ENCODE results near the gene UBE2J2. TPM values are rescaled to one million over a fixed set of nuclear protein-coding genes. Genes with fewer than 3 reads are reported as not detected.

UBE2J2 gene
- polyA plus RNA-seq, 1 of the 3 experiments (the other 2 are of a cell fraction), result 47.5 TPM

DNA sequence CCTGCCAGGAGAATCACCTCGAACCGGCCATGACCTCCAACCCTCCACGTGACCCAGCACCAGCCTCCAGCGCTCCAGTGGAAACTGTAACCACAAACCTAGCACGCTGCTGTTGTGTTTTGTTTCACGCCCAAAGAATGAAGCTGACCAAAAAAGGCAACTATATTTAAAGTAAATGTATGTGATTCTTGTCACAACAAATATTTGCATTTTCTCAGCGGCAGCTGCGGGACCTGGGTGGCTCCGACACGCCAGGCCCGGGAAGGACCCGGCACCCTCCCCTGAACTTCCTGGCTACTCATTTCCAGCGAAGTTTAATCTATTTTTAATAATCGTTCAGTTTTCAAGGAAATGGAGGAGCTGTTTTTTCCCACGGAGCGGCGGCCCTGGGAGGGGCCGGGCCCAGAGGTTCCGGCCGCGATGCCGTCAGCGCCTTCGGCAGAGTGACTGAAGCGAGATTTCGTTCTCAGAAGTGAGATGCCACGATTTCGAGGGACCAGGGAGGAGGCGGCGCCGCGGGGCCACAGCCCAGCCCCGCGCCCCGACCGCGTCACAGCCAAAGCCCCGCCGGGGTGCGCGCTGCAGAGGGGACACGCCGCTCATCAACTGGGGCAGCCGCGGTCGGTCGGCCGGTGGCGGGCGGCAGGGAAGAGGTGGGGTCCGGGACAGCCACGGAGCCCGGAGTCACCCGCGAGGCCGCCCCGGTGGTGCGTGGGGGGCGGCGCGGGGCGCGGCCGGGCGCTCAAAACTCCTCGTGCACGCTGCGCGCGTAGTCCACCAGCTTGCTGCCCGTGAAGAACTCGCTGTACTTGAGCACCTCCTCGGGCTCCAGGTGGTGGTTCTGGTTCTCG lies 56.7 kb downstream of the UBE2J2 start:
- WGBS (ENCODE audit: low lambda C conversion rate), result 93% methylated on average over 32 of the region's 74 CpGs
- CTCF ChIA-PET, result no interaction called here
- Histone ChIP-seq H3K9me3 (no peaks in the 10 kb centered on the region), H3K4me2 (no peak overlapping the region), H3K9me2 (no peaks in the 10 kb centered on the region), H2AFZ (ENCODE audit: low read depth) (no peak overlapping the region), H3K36me3 (replicated peaks in 1 of 2; ENCODE audit: control insufficient read depth in 1 of 2, insufficient read depth in 2 of 2, low read length in 1 of 2) (peaks cover 0 to 44% of the 10 kb centered on the region in 2 experiments), H3K27ac (ENCODE audit: low read depth in 2 of 2, low read length in 1 of 2) (no peak overlapping the region), H4K20me1 (ENCODE audit: insufficient read depth) (no peaks in the 10 kb centered on the region), H3K79me2 (ENCODE audit: insufficient read depth) (no peaks in the 10 kb centered on the region), H3K9ac (no peak overlapping the region), H3K27me3 (ENCODE audit: insufficient read depth) (no peaks in the 10 kb centered on the region), H3K4me1 (ENCODE audit: control insufficient read depth in 1 of 2, insufficient read depth in 2 of 2, low read depth in 1 of 2, low read length in 1 of 2) (no peaks in the 10 kb centered on the region), H3F3A (replicated peaks; ENCODE audit: insufficient read depth) (no peaks in the 10 kb centered on the region), H3K4me3 (ENCODE audit: low read depth in 2 of 2, low read length in 1 of 2) (no peak overlapping the region)
- TF ChIP-seq EZH2phosphoT487 (IDR thresholded peaks at IDR 0.05; ENCODE audit: borderline replicate concordance, low read depth), result no peak
- no peak for TF ChIP-seq RAD21 (IDR thresholded peaks at IDR 0.05; ENCODE audit: low read length)
- TF ChIP-seq RXRA (IDR thresholded peaks at IDR 0.05; ENCODE audit: borderline replicate concordance, low read depth), result no peak
- TF ChIP-seq, protein P1, sequence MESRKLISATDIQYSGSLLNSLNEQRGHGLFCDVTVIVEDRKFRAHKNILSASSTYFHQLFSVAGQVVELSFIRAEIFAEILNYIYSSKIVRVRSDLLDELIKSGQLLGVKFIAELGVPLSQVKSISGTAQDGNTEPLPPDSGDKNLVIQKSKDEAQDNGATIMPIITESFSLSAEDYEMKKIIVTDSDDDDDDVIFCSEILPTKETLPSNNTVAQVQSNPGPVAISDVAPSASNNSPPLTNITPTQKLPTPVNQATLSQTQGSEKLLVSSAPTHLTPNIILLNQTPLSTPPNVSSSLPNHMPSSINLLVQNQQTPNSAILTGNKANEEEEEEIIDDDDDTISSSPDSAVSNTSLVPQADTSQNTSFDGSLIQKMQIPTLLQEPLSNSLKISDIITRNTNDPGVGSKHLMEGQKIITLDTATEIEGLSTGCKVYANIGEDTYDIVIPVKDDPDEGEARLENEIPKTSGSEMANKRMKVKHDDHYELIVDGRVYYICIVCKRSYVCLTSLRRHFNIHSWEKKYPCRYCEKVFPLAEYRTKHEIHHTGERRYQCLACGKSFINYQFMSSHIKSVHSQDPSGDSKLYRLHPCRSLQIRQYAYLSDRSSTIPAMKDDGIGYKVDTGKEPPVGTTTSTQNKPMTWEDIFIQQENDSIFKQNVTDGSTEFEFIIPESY (IDR thresholded peaks at IDR 0.05; ENCODE audit: borderline replicate concordance, low read depth), result no peak
- TF ChIP-seq FOXM1 (IDR thresholded peaks at IDR 0.05; ENCODE audit: low read depth), result no peak
- DNase-seq, result no peak
- POLR2A ChIA-PET, result interaction anchor here (0.6 kb wide), 1 partner anchor 35 kb away, joined by 3 read pairs; no protein-coding TSS in a partner anchor

DNA sequence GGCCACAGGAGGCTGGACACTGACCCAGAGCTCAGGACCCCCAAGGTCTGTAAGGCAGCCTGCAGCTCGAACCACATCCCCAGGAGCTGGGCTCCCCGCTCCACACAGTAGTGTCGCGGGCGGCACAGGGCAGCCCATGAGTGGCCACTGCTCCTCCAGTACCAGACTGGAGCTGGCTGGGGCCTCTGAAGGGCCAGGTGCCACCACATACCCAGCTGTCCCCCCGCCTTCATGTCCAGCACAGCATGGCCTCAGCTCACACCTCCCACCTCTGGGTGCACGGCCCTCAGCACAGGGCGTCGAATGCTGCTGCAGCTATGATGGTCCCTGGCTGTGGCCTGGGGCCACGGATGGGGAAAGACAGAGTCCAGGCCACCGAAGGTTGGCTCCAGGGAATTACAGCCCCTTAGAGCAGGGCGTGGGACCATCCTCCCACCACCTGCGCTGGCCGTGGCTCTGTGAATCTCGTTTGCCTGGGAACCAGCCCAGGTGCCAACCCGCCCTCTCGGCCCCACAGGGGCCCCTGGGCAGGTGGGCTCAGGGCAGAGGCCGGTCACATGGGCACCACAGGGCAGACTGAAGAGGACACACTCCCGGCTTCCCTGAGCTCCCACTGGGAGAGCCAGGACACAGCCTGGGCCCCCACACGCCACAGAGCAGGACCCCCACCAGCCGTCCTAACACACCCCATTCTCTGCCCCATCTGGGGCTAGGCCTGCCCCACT lies 57.6 kb downstream of the UBE2J2 start:
- no peak for DNase-seq
- POLR2A ChIA-PET, result interaction anchor here (0.6 kb wide), 2 partner anchors 36 to 159 kb away, joined by 3 read pairs; no protein-coding TSS in a partner anchor
- no peaks in the 10 kb centered on the region for H4K20me1 ChIP-seq (ENCODE audit: insufficient read depth)

More for the DNA sequence above, 57.6 kb downstream of the UBE2J2 start:
- Histone ChIP-seq H3K27ac (ENCODE audit: low read depth in 2 of 2, low read length in 1 of 2) (no peak overlapping the region), H2AFZ (ENCODE audit: low read depth) (no peak overlapping the region), H3K9ac (no peak overlapping the region), H3K27me3 (ENCODE audit: insufficient read depth) (no peaks in the 10 kb centered on the region), H3K79me2 (ENCODE audit: insufficient read depth) (no peaks in the 10 kb centered on the region), H3K9me3 (no peaks in the 10 kb centered on the region), H3K36me3 (replicated peaks in 1 of 2; ENCODE audit: control insufficient read depth in 1 of 2, insufficient read depth in 2 of 2, low read length in 1 of 2) (peaks cover 0 to 37% of the 10 kb centered on the region in 2 experiments), H3K4me2 (no peak overlapping the region), H3F3A (replicated peaks; ENCODE audit: insufficient read depth) (no peaks in the 10 kb centered on the region), H3K4me1 (ENCODE audit: control insufficient read depth in 1 of 2, insufficient read depth in 2 of 2, low read depth in 1 of 2, low read length in 1 of 2) (no peaks in the 10 kb centered on the region), H3K4me3 (ENCODE audit: low read depth in 2 of 2, low read length in 1 of 2) (no peak overlapping the region), H3K9me2 (no peaks in the 10 kb centered on the region)
- CTCF ChIA-PET, result interaction anchor here (1.1 kb wide), 1 partner anchor 177 kb away, joined by 3 read pairs; no protein-coding TSS in a partner anchor
- TF ChIP-seq, protein P2, sequence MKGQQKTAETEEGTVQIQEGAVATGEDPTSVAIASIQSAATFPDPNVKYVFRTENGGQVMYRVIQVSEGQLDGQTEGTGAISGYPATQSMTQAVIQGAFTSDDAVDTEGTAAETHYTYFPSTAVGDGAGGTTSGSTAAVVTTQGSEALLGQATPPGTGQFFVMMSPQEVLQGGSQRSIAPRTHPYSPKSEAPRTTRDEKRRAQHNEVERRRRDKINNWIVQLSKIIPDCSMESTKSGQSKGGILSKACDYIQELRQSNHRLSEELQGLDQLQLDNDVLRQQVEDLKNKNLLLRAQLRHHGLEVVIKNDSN (IDR thresholded peaks at IDR 0.05; ENCODE audit: borderline replicate concordance, low read depth), result no peak
- TF ChIP-seq RXRA (IDR thresholded peaks at IDR 0.05; ENCODE audit: borderline replicate concordance, low read depth) (no peak), CHD2 (IDR thresholded peaks at IDR 0.05; ENCODE audit: low read length, partially characterized antibody) (no peak), TAF1 (IDR thresholded peaks at IDR 0.05; ENCODE audit: borderline replicate concordance, low read depth, low read length) (no peak), SMC3 (IDR thresholded peaks at IDR 0.05; ENCODE audit: low read depth, low read length) (no peak), GABPA (IDR thresholded peaks at IDR 0.05; ENCODE audit: low read depth) (no peak), FOXM1 (IDR thresholded peaks at IDR 0.05; ENCODE audit: low read depth) (no peak), NFIC (IDR thresholded peaks at IDR 0.05; ENCODE audit: borderline replicate concordance) (no peak)
- TF ChIP-seq, protein P1 (IDR thresholded peaks at IDR 0.05; ENCODE audit: borderline replicate concordance, low read depth), result no peak
- TF ChIP-seq, protein P3, sequence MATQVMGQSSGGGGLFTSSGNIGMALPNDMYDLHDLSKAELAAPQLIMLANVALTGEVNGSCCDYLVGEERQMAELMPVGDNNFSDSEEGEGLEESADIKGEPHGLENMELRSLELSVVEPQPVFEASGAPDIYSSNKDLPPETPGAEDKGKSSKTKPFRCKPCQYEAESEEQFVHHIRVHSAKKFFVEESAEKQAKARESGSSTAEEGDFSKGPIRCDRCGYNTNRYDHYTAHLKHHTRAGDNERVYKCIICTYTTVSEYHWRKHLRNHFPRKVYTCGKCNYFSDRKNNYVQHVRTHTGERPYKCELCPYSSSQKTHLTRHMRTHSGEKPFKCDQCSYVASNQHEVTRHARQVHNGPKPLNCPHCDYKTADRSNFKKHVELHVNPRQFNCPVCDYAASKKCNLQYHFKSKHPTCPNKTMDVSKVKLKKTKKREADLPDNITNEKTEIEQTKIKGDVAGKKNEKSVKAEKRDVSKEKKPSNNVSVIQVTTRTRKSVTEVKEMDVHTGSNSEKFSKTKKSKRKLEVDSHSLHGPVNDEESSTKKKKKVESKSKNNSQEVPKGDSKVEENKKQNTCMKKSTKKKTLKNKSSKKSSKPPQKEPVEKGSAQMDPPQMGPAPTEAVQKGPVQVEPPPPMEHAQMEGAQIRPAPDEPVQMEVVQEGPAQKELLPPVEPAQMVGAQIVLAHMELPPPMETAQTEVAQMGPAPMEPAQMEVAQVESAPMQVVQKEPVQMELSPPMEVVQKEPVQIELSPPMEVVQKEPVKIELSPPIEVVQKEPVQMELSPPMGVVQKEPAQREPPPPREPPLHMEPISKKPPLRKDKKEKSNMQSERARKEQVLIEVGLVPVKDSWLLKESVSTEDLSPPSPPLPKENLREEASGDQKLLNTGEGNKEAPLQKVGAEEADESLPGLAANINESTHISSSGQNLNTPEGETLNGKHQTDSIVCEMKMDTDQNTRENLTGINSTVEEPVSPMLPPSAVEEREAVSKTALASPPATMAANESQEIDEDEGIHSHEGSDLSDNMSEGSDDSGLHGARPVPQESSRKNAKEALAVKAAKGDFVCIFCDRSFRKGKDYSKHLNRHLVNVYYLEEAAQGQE (IDR thresholded peaks at IDR 0.05; ENCODE audit: low read depth, low read length), result no peak
- no CpG with 5 or more reads among the region's 21 CpGs for WGBS (ENCODE audit: low lambda C conversion rate)

All from SK-N-SH (cell line).